ENCODE results near the gene KLHL2.

KLHL2 gene

GRCh38 chr4:165368114-165368513 lies 160.8 kb downstream of the KLHL2 start:
- H3K4me3 ChIP-seq (ENCODE audit: control insufficient read depth, low read depth, low read length), result no peak overlapping the region
- TF ChIP-seq, protein P1, sequence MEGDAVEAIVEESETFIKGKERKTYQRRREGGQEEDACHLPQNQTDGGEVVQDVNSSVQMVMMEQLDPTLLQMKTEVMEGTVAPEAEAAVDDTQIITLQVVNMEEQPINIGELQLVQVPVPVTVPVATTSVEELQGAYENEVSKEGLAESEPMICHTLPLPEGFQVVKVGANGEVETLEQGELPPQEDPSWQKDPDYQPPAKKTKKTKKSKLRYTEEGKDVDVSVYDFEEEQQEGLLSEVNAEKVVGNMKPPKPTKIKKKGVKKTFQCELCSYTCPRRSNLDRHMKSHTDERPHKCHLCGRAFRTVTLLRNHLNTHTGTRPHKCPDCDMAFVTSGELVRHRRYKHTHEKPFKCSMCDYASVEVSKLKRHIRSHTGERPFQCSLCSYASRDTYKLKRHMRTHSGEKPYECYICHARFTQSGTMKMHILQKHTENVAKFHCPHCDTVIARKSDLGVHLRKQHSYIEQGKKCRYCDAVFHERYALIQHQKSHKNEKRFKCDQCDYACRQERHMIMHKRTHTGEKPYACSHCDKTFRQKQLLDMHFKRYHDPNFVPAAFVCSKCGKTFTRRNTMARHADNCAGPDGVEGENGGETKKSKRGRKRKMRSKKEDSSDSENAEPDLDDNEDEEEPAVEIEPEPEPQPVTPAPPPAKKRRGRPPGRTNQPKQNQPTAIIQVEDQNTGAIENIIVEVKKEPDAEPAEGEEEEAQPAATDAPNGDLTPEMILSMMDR (conservative IDR thresholded peaks at IDR 0.05; ENCODE audit: control insufficient read depth, insufficient read depth, low read depth, low read length), result no peak
- DNase-seq (ENCODE audit: low read depth), result no peak

- TF ChIP-seq, protein P1 (conservative IDR thresholded peaks at IDR 0.05; ENCODE audit: control insufficient read depth, insufficient read depth, low read depth, low read length), result no peak
- no peak overlapping the region for H3K4me3 ChIP-seq (ENCODE audit: control insufficient read depth, low read depth, low read length)
- DNase-seq (ENCODE audit: low read depth), result no peak
Measured at GRCh38 chr4:165368567-165368966, 161.2 kb downstream of the KLHL2 start.

DNA sequence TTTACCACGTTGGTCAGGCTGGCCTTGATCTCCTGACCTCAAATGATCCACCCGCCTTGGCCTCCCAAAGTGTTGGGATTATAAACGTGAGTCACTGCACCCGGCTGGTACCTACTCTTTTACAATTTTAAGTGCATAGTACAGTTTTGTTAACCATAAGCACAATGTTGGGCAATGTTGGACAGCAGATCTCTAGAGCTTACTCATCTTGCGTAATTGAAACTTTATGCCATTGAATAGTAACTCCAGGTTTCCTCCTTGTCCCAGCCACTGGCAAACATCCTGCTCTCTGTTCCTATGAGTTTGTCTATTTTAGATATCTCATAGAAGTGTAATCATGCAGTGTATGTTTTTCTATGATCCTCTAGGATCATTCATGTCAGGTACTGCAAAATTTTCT lies 162.2 kb downstream of the KLHL2 start:
- DNase-seq (ENCODE audit: low read depth), result peak; percentile 78

DNA sequence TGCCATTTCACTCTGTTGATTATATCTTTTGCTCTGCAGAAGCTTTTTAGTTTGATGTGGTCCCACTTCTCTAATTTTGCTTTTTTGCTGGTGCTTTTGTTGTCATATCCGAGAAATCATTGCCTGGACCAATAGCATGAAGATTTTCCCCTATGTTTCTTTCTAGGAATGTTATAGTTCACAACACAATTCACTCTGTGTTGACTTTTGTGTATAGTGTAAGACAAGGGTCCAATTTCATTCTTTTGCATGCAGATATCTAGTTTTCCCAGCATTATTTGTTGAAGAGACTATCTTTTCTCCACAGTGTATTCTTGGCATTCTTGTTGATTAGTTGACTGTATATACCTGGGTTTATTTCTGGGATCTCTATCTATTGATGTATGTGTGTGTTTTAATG lies 163.2 kb downstream of the KLHL2 start:
- DNase-seq (ENCODE audit: low read depth), result no peak
- H3K4me3 ChIP-seq (ENCODE audit: control insufficient read depth, low read depth, low read length), result no peak overlapping the region
- TF ChIP-seq, protein P1 (conservative IDR thresholded peaks at IDR 0.05; ENCODE audit: control insufficient read depth, insufficient read depth, low read depth, low read length), result no peak

More for the DNA sequence above, 162.2 kb downstream of the KLHL2 start:
- no peak overlapping the region for H3K4me3 ChIP-seq (ENCODE audit: control insufficient read depth, low read depth, low read length)
- TF ChIP-seq, protein P1 (conservative IDR thresholded peaks at IDR 0.05; ENCODE audit: control insufficient read depth, insufficient read depth, low read depth, low read length), result no peak

Measured in fibroblast of mammary gland (primary cell).